GM23248 (cell line): ENCODE results near the gene COG5.

Experiments used
- EZH2 ChIP-seq: fragments of 200-600 bp; sonication (generic); IDR thresholded peaks from 2 replicates; pipeline ENCODE4 v1.6.1; 2018; ENCODE audit warnings: antibody characterized with exemption, mild to moderate bottlenecking; ENCODE audit not compliant: insufficient read depth, poor library complexity, severe bottlenecking
- EZH2phosphoT487 ChIP-seq: fragments of 200-600 bp; sonication (generic); IDR thresholded peaks from 2 replicates; pipeline ENCODE4 v1.6.1; 2018; ENCODE audit warnings: antibody characterized with exemption, moderate library complexity, mild to moderate bottlenecking, low read depth; ENCODE audit not compliant: insufficient read depth

DNA sequence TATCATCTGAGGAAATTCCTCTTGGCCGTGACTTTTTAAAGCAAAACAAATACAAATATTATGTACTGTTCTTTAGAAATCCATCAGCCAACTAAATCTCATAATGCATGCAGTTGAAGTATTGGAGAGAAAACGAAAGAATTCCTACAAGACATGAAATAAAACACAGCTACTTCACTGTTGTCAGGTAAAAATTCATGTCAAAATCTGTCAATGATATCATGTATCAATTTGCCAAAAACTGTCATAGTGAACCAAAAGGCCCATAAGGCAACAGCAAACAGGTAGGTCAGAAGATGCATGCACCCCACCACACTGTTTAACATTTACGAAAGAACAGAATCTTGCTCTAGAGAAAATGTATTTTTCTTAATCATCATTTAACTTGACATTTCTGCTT is 91.6 kb downstream of the COG5 start:
- TF ChIP-seq EZH2phosphoT487 (no peak), EZH2 (no peak)
